HG03064 (cell line): ENCODE measurements around the gene C11orf87.

Experiments used
- ATAC-seq: cut with Tn5 transposase; IDR thresholded peaks from one replicate; pipeline ENCODE4 v1.9.1; 2021; ENCODE audit warnings: low read depth; ENCODE audit not compliant: unreplicated experiment

C11orf87 gene

GRCh38 chr11:109435121-109435742 lies 13.2 kb downstream of the C11orf87 start:
- no peak for ATAC-seq

DNA sequence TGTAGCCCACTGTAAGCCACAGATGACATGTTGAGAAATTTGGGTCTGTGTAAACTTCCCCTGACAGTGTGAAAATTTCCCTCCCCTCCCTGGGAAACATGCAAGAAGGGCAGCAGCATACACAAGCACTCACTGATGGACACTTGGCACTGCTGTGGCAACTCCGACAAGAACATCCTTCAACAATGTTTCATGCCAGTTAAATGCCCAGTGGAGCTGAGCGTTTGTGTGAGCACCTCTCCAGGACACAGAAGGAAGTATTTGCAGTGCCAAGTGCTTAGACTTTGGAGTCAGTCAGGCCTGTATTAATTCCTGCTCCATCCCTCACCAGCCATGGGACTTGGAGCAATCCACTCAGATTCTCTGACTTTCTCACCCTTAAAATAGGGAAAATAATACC lies 17.7 kb downstream of the C11orf87 start:
- ATAC-seq = no peak

GRCh38 chr11:109443052-109443451 lies 21.1 kb downstream of the C11orf87 start:
- ATAC-seq = no peak

DNA sequence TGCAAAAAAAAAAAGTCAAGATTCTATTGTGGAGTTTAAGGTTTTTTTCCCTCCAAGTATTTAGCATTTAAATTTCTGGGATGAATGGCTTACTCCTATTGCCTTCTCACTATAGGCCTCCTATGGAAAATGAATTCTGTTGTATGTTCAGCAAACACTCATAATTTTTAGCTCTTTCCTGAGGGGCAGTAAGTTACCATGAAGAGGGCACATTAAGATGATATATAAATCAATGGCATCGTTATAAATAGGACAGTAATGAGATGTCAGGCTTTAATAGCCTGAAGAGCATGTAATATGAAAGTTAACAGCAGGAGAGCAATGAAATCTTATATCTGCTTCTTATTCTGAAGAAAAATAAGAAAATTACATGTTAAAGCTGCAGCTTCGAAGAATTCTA lies 32.9 kb downstream of the C11orf87 start:
- no peak for ATAC-seq
